Measurements from ENCODE around the gene STX3. TPM values are rescaled to one million over a fixed set of nuclear protein-coding genes. Genes with fewer than 3 reads are reported as not detected.
A peak's percentile ranks its signal among the peaks of the same experiment; 100 is the strongest.

STX3 gene
- total RNA-seq: 10 to 100 TPM in 2 of 3 donors, 1 to 10 TPM in 1; 6.8 to 19.1 (median 17.0) TPM
- total RNA-seq (2013): 26.0 TPM

DNA sequence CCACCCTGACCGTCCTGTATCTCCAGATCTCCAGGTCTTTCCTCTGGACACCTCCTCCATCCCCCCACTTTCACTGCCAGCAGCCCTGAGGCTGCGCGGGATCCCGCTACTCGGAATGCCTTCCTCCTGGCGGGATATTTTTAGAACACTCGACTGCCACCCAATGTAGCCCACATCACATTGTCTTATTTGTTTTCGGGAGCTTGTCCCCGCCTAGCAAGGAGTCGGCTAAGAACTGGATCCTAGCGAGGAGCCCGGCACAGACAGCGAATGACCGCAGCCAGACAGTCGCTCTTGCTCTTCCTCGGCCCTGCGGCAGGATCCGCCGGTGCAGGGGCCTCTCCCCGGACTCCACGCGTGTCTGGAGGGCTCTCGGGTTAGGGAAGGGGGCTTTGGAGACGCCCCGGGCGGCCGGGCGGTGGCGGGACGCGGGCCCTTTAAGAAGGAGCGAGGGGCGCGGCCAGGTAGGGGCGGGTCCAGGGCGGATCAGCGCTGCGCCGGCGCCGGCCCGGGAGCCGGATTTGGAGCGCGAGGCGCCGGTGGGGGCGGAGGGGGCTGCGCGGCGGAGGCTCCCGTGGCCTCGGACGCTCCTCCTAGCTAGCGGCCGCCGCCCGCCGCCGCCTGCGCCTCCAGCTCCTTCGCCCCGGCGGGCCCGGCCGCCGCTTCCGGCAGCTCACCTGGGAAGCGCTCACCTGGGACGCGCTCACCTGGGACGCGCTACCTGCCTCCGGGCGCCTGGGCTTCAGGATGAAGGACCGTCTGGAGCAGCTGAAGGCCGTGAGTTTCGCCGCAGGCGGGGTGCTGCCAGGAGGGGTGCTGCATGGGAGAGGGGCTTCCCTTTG, at the start of gene STX3:
Gene STX3 (plus strand): TSS at position 518 of the 842 bp plus-strand sequence. CDS start 230 bp downstream, at position 748.
- Mint-ChIP-seq H3K27me3 (ENCODE audit: low read depth in 2 of 2) (peaks cover 0 to 3% of the 10 kb centered on the region in 2 donors), H3K4me1 (peaks cover 42 to 47% of the 10 kb centered on the region in 2 donors), H3K9me3 (no peaks in the 10 kb centered on the region), H3K36me3 (no peaks in the 10 kb centered on the region), H3K27ac (peak within 1 kb of the TSS; percentile 80 to 84), H3K4me3 (peak within 1 kb of the TSS; percentile 96)
- intact Hi-C loops (cut with micrococcal nuclease): loop anchor here (1.0 to 5.0 kb wide), 3 partner anchors 47 to 437 kb away; partner anchors contain the start of gene MRPL16
- TF ChIP-seq, protein P1, sequence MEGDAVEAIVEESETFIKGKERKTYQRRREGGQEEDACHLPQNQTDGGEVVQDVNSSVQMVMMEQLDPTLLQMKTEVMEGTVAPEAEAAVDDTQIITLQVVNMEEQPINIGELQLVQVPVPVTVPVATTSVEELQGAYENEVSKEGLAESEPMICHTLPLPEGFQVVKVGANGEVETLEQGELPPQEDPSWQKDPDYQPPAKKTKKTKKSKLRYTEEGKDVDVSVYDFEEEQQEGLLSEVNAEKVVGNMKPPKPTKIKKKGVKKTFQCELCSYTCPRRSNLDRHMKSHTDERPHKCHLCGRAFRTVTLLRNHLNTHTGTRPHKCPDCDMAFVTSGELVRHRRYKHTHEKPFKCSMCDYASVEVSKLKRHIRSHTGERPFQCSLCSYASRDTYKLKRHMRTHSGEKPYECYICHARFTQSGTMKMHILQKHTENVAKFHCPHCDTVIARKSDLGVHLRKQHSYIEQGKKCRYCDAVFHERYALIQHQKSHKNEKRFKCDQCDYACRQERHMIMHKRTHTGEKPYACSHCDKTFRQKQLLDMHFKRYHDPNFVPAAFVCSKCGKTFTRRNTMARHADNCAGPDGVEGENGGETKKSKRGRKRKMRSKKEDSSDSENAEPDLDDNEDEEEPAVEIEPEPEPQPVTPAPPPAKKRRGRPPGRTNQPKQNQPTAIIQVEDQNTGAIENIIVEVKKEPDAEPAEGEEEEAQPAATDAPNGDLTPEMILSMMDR (IDR thresholded peaks at IDR 0.05): no peak
- H3K27ac ChIP-seq (ENCODE audit: low read length): peak within 1 kb of the TSS; percentile 60
- no peaks in the 10 kb centered on the region for H3K27me3 ChIP-seq (ENCODE audit: control insufficient read depth, insufficient read depth, low read length)
- no peaks in the 10 kb centered on the region for H3K9me3 ChIP-seq (ENCODE audit: control insufficient read depth, insufficient read depth, low read length)
- WGBS (ENCODE audit: insufficient coverage): under 1% methylated on average over 80 of the region's 80 CpGs
- ATAC-seq (peak; percentile 77 to 85 (median 84)), DNase-seq (peak; percentile 61 to 83)
- no peaks in the 10 kb centered on the region for H3K36me3 ChIP-seq (ENCODE audit: control insufficient read depth, insufficient read depth, low read length)
- H3K4me1 ChIP-seq (ENCODE audit: control insufficient read depth, insufficient read depth, low read length): peaks cover 27% of the 10 kb centered on the region
- peak within 1 kb of the TSS; percentile 74 for H3K4me3 ChIP-seq (ENCODE audit: low read length)

DNA sequence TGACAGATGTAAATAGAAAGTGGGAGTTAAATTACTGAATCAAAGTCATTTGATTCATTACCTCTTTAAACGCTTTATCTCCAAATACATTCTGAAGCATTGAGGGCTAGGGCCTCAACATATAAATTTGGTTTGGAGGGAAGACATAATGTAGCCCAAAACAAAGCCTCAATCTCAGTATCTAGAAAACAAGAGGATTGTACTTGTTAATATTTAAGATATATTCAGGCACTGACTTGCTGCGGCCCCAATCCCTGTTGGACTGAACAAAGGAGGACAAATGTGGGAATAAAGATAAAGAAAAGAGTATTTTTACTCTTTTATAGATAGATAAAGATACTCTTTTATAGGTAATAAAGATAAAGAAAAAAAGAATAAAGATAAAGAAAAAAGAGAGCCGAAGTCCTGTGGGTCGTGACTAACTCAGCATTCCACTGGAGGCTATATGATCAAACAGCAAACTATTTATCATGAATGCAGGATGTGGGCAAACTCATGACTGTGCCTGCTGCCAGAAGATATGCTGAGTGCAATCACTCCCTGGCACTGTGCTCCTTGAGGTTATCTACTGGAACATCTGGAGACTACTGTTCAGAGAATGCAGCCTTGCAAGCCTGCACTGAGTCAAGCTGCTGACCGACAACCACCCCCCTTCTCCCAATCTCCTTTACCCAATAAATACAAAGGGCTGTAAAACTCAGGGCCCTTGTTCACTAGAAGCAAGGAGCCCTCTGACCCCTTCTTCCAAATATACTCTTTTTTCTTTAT, 48.5 kb upstream of the STX3 start:
- TF ChIP-seq, protein P1 (IDR thresholded peaks at IDR 0.05): no peak
- DNase-seq: no peak
- no peaks in the 10 kb centered on the region for H3K4me1 ChIP-seq (ENCODE audit: control insufficient read depth, insufficient read depth, low read length)
- H3K4me3 Mint-ChIP-seq: no peak overlapping the region
- H3K4me3 ChIP-seq (ENCODE audit: low read length): no peak overlapping the region
- intact Hi-C loops (cut with micrococcal nuclease): no loop called here
- H3K36me3 ChIP-seq (ENCODE audit: control insufficient read depth, insufficient read depth, low read length): no peaks in the 10 kb centered on the region
- H3K9me3 Mint-ChIP-seq: no peaks in the 10 kb centered on the region
- no peak overlapping the region for H3K27ac ChIP-seq (ENCODE audit: low read length)
- peaks cover 16 to 21% of the 10 kb centered on the region in 2 donors for H3K27me3 Mint-ChIP-seq (ENCODE audit: low read depth in 2 of 2)
- no peaks in the 10 kb centered on the region for H3K4me1 Mint-ChIP-seq
- ATAC-seq: no peak
- H3K36me3 Mint-ChIP-seq: no peaks in the 10 kb centered on the region
- H3K27ac Mint-ChIP-seq: no peak overlapping the region
- 41% methylated on average over 3 of the region's 5 CpGs for WGBS (ENCODE audit: insufficient coverage)
- H3K27me3 ChIP-seq (ENCODE audit: control insufficient read depth, insufficient read depth, low read length): peaks cover 2% of the 10 kb centered on the region
- H3K9me3 ChIP-seq (ENCODE audit: control insufficient read depth, insufficient read depth, low read length): no peaks in the 10 kb centered on the region

DNA sequence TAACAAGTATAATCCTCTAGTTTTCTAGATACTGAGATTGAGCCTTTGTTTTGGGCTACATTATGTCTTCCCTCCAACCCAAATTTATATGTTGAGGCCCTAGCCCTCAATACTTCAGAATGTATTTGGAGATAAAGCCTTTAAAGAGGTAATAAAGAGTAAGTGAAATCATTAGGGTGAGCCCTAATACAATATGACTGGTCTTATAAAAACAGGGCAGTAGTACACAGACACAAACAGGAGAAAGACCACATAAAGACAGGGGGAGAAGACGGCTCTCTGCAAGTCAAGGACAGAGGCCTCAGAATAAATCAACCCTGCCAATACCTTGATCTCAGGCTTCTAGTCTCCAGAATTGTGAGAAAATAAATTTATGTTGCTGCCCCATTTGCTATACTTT, 47.8 kb upstream of the STX3 start:
- TF ChIP-seq, protein P1 (IDR thresholded peaks at IDR 0.05): no peak
- peaks cover 2% of the 10 kb centered on the region for H3K27me3 ChIP-seq (ENCODE audit: control insufficient read depth, insufficient read depth, low read length)
- DNase-seq (no peak), ATAC-seq (no peak)
- Mint-ChIP-seq H3K4me3 (no peak overlapping the region), H3K9me3 (no peaks in the 10 kb centered on the region), H3K27me3 (ENCODE audit: low read depth in 2 of 2) (peaks cover 16 to 21% of the 10 kb centered on the region in 2 donors), H3K4me1 (no peaks in the 10 kb centered on the region), H3K27ac (no peak overlapping the region), H3K36me3 (no peaks in the 10 kb centered on the region)
- no peaks in the 10 kb centered on the region for H3K9me3 ChIP-seq (ENCODE audit: control insufficient read depth, insufficient read depth, low read length)
- H3K36me3 ChIP-seq (ENCODE audit: control insufficient read depth, insufficient read depth, low read length): no peaks in the 10 kb centered on the region
- intact Hi-C loops (cut with micrococcal nuclease): no loop called here
- H3K4me1 ChIP-seq (ENCODE audit: control insufficient read depth, insufficient read depth, low read length): no peaks in the 10 kb centered on the region
- no peak overlapping the region for H3K4me3 ChIP-seq (ENCODE audit: low read length)
- WGBS (ENCODE audit: insufficient coverage): no CpG with 5 or more reads among the region's 1 CpG
- no peak overlapping the region for H3K27ac ChIP-seq (ENCODE audit: low read length)

All from natural killer cell (primary cell).